Measurements from ENCODE around the gene ZC2HC1C.
A peak's percentile ranks its signal among the peaks of the same experiment; 100 is the strongest.
"Not testable (repeated sequence)": the region's sequence is repeated elsewhere in the genome, so short reads cannot be mapped to it uniquely, and the experiment has no call there.

The ZC2HC1C gene

GRCh38 chr14:75054421-75054820, 15.0 kb upstream of the ZC2HC1C start:
- no peak for DNase-seq

- DNase-seq = no peak
Measured at GRCh38 chr14:75059642-75060041, 9.8 kb upstream of the ZC2HC1C start.

- DNase-seq = no peak
Measured at GRCh38 chr14:75060420-75060819, 9.0 kb upstream of the ZC2HC1C start.

- DNase-seq = no peak
Measured at GRCh38 chr14:75063013-75063412, 6.4 kb upstream of the ZC2HC1C start.

GRCh38 chr14:75063491-75064204, 5.8 kb upstream of the ZC2HC1C start, which contains the start of gene ACYP1:
Gene ACYP1, minus strand, starts transcription at chr14:75064024. Its CDS starts 471 bp downstream, at chr14:75063553.
- peak; percentile 88 to 92 for DNase-seq

- no peak for DNase-seq
Measured at GRCh38 chr14:75064205-75064567, 5.3 kb upstream of the ZC2HC1C start.

GRCh38 chr14:75066691-75067090, 2.8 kb upstream of the ZC2HC1C start:
- no peak for DNase-seq

GRCh38 chr14:75067212-75067611, 2.2 kb upstream of the ZC2HC1C start:
- no peak for DNase-seq

GRCh38 chr14:75067765-75068164, 1.7 kb upstream of the ZC2HC1C start:
- not testable (repeated sequence) for DNase-seq

- no peak for DNase-seq
Measured at GRCh38 chr14:75068294-75069120, 934 bp upstream of the ZC2HC1C start.

GRCh38 chr14:75069811-75070145, 337 bp downstream of the ZC2HC1C start:
- DNase-seq = peak in 1 of 2 experiments; percentile 11

- DNase-seq = no peak
Measured at GRCh38 chr14:75070383-75070782, 942 bp downstream of the ZC2HC1C start.

- no peak for DNase-seq
Measured at GRCh38 chr14:75077794-75078193, 8.4 kb downstream of the ZC2HC1C start.

GRCh38 chr14:75079521-75079920, 10.1 kb downstream of the ZC2HC1C start:
- no peak for DNase-seq

GRCh38 chr14:75081660-75082229, 12.3 kb downstream of the ZC2HC1C start:
- DNase-seq = no peak

GRCh38 chr14:75083271-75083670, 13.8 kb downstream of the ZC2HC1C start:
- DNase-seq = no peak

- DNase-seq = no peak
Measured at GRCh38 chr14:75084513-75084912, 15.1 kb downstream of the ZC2HC1C start.

GRCh38 chr14:75088153-75088552, 18.7 kb downstream of the ZC2HC1C start:
- no peak for DNase-seq

- peak; percentile 54 to 66 for DNase-seq
Measured at GRCh38 chr14:75088566-75089373, 19.3 kb downstream of the ZC2HC1C start.

- no peak for DNase-seq
Measured at GRCh38 chr14:75090353-75090752, 20.9 kb downstream of the ZC2HC1C start.

- no peak for DNase-seq
Measured at GRCh38 chr14:75091251-75091650, 21.8 kb downstream of the ZC2HC1C start.

- no peak for DNase-seq
Measured at GRCh38 chr14:75092698-75093097, 23.3 kb downstream of the ZC2HC1C start.

GRCh38 chr14:75094896-75095295, 25.5 kb downstream of the ZC2HC1C start:
- no peak for DNase-seq

Measured in NCI-H2081 (cell line).